Measurements from ENCODE around the gene C2CD3.
"Not testable (repeated sequence)": the region's sequence is repeated elsewhere in the genome, so short reads cannot be mapped to it uniquely, and the experiment has no call there.

The C2CD3 gene

GRCh38 chr11:74102321-74102720 is 68.5 kb downstream of the C2CD3 start:
- DNase-seq, result no peak

GRCh38 chr11:74100735-74101134 is 70.1 kb downstream of the C2CD3 start:
- DNase-seq, result no peak

DNA sequence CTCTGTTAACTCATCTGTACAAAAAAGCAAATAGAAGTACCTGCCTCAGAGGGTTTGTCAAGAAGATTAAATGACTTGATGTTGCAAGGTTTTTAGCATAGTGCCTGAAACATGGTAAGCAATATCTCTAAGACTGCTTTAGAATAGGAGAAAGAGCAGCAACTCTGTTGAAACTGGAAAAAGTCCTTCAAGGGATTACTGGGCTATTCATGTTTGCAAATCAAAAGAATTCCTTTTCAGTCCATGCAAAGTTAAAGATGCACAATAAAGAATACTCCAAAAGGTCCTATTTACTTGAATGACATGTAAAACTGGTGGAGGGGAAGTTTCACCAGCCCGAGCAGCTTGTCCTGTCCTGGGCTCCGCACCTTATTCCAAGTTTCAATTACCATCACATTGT is 70.6 kb downstream of the C2CD3 start:
- DNase-seq, result no peak

- DNase-seq, result no peak
These were observed 73.0 kb downstream of the C2CD3 start for GRCh38 chr11:74097686-74098237.

DNA sequence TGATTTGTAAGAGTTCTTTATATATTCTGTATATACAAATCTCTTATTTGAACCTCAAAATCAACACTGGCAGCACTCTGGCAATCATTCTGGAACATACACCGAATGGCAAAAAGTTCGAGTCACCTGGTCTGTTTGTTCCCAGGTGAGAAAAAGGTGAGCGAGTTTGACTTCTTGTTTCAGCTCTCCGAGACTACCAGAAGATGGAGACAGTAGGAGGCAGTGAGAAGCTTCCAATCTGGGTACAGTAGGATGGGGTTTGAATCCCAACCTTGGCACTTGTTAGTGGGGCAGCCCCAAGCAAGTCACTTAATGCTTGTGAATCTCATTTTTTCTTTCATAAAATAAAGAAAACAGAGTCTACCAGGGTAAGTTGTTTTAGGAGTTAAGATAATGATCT is 76.4 kb downstream of the C2CD3 start:
- DNase-seq, result no peak

DNA sequence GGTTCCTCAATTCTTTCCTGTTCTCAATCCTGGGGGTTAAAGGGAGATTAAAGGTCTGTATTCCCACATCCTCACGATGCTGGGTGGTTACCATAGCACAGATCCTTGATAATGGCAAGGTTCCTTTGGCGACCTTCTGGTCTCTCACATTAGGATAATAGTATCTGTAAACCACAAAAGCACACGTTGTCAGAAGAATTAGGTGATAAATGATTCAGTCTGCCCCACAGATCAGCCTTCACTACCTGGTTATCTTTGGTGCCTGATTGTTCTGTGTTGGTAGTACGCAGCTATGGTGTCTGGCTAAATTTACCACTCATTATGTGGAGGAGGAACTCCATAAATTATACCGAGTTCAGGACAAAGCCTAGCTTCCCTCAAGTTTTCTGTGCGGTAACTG is 78.4 kb downstream of the C2CD3 start:
- no peak for DNase-seq

DNA sequence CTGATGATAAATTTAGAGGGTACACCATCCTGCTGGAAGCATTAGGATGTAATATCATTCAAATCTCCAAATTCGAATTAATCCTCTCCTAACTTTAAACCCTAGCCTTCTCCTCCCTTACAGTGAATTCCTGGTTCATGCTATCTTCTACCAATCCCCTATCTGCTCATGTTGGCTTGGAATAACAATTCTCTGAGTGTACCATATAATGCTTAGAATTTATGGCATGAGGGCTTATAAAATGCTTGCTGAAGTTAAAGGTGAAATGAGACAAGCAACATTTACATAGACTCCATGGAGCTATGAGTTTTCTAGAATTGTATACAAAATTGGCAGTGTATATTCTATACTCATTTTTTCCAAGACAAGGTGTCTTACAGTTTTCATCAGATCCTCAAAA is 79.3 kb downstream of the C2CD3 start:
- DNase-seq, result no peak

DNA sequence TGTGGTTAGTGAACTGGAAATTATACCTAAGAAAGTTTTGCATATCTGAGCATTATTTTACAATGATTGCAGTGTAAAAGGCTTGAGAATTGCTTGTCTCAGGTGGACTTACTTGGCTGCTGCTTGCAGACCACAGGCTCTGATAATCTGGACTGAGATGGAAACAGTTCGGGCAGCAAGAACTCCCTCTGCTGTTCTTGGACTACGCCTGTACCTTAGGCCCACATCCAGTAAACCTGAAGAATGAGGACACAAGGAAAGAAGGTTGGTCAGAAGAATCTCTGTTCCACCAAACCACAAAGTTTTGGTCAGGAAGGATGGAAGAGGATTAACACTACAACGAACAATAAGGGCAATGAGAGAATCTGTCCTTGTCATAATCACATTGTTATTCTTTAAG is 80.1 kb downstream of the C2CD3 start:
- DNase-seq, result no peak

GRCh38 chr11:74086242-74086884 is 84.4 kb downstream of the C2CD3 start:
- no peak for DNase-seq

DNA sequence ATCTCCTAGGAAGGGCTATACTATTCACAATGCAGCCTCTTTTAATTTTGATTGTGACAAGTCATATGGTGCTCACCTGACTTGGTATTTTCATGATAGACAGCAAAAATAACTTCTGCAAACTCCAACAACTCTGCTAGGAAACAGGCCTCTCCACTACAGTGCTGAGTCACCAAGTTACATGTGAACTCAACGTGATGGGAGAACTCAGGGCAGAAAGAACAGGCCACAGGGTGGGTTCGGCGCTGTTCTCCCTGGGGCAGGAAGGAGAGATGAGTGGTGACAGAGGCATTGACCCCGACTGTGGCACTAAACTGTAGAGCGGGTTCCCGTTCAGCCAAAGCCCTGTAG is 85.3 kb downstream of the C2CD3 start:
- no peak for DNase-seq

DNA sequence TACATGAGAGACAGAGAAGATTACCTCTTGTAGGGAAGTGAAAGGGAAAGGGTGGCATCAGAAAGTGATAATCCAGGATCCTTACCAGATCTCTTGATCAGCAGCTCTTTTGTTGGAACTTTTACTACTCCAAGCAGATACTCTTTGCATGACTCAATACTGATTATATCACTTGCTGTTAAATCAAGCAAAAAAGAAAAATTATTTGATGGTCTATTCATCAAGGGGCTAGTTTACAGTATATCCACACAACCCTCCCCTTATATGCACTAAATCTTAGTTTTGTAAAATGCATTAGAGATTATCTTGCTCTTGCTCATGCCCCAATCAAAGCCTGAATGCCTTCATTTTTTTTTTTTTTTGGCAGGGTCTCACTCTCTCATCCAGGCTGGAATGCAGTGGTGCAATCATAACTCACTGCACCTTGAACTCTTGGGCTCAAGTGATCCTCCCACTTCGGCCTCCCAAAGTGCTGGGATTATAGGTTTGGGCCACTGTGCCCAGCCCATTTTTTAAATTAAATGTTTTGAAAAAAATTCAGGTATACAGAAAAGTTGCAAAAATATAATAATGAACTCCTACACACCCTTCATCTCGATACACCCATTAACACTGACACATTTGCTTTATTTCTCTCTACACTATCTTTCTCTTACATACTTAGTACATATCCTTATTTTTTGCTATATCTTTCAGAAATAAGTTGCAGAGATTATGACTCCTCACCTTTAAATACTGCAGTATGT is 85.8 kb downstream of the C2CD3 start:
- DNase-seq, result no peak

- not testable (repeated sequence) for DNase-seq
These were observed 86.9 kb downstream of the C2CD3 start for GRCh38 chr11:74083927-74084326.

GRCh38 chr11:74081428-74081827 is 89.4 kb downstream of the C2CD3 start:
- no peak for DNase-seq

- DNase-seq, result no peak
These were observed 93.6 kb downstream of the C2CD3 start for GRCh38 chr11:74077193-74077592.

GRCh38 chr11:74072721-74073120 is 98.1 kb downstream of the C2CD3 start:
- no peak for DNase-seq

- DNase-seq, result no peak
These were observed 98.5 kb downstream of the C2CD3 start for GRCh38 chr11:74072286-74072685.

GRCh38 chr11:74070723-74071492 is 99.9 kb downstream of the C2CD3 start:
- no peak for DNase-seq

- DNase-seq, result no peak
These were observed 101.4 kb downstream of the C2CD3 start for GRCh38 chr11:74069146-74070046.

GRCh38 chr11:74066663-74067062 is 104.1 kb downstream of the C2CD3 start:
- not testable (repeated sequence) for DNase-seq

DNA sequence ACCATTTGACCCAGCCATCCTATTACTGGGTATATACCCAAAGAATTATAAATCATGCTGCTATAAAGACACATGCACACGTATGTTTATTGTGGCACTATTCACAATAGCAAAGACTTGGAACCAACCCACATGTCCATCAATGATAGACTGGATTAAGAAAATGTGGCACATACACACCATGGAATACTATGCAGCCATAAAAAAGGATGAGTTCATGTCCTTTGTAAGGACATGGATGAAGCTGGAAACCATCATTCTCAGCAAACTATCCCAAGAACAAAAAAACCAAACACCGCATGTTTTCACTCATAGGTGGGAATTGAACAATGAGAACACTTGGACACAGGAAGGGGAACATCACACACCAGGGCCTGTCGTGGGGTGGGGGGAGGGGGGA is 105.3 kb downstream of the C2CD3 start:
- not testable (repeated sequence) for DNase-seq

DNA sequence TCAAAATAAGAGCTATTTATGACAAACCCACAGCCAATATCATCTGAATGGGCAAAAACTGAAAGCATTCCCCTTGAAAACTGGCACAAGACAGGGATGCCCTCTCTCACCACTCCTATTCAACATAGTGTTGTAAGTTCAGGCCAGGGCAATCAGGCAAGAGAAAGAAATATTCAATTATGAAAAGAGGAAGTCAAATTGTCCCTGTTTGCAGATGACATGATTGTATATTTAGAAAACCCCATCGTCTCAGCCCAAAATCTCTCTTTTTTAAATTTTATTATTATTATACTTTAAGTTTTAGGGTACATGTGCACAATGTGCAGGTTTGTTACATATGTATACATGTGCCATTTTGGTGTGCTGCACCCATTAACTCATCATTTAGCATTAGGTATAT is 107.2 kb downstream of the C2CD3 start:
- not testable (repeated sequence) for DNase-seq

- DNase-seq, result not testable (repeated sequence)
These were observed 109.2 kb downstream of the C2CD3 start for GRCh38 chr11:74061599-74061998.
